Parathyroid adenoma (tissue), 2 donors: ENCODE data around the gene HLA-DPA1.
"Not testable (repeated sequence)": the region's sequence is repeated elsewhere in the genome, so short reads cannot be mapped to it uniquely, and the experiment has no call there.

Source experiments
- H2AFZ ChIP-seq: fragments of 300-600 bp; sonication (generic); one replicate; pipeline ENCODE4 v1.7.0; 2017; ENCODE audit warnings: antibody characterized with exemption, mild to moderate bottlenecking
- H3K27ac ChIP-seq: fragments of 300-600 bp; sonication (generic); one replicate; pipeline ENCODE4 v1.7.0; 2017
- H3K27me3 ChIP-seq: fragments of 300-600 bp; sonication (generic); one replicate; pipeline ENCODE4 v1.7.0; 2017; ENCODE audit warnings: low read length; ENCODE audit not compliant: control insufficient read depth, insufficient read depth
- H3K36me3 ChIP-seq: fragments of 300-600 bp; sonication (generic); one replicate; pipeline ENCODE4 v1.7.0; 2017; ENCODE audit warnings: low read length; ENCODE audit not compliant: control insufficient read depth, insufficient read depth
- H3K4me1 ChIP-seq: fragments of 300-600 bp; sonication (generic); one replicate; pipeline ENCODE4 v1.7.0; 2017; ENCODE audit warnings: control low read depth
- H3K4me2 ChIP-seq: fragments of 300-600 bp; sonication (generic); one replicate; pipeline ENCODE4 v1.7.0; 2017; ENCODE audit warnings: low read length
- H3K4me3 ChIP-seq: fragments of 300-600 bp; sonication (generic); one replicate; pipeline ENCODE4 v1.7.0; 2017; ENCODE audit warnings: low read depth, low read length
- H3K79me2 ChIP-seq: fragments of 300-600 bp; sonication (generic); one replicate; pipeline ENCODE4 v1.7.0; 2017; ENCODE audit warnings: control low read depth
- H3K9ac ChIP-seq: fragments of 300-600 bp; sonication (generic); one replicate; pipeline ENCODE4 v1.7.0; 2017; ENCODE audit warnings: mild to moderate bottlenecking
- H3K9me3 ChIP-seq: fragments of 300-600 bp; sonication (generic); one replicate; pipeline ENCODE4 v1.7.0; 2017; ENCODE audit warnings: low read length; ENCODE audit not compliant: control insufficient read depth
- CTCF ChIP-seq: fragments of 300-600 bp; sonication (generic); IDR thresholded peaks from one replicate; pipeline ENCODE4 v1.7.0; 2017; ENCODE audit warnings: antibody characterized with exemption, mild to moderate bottlenecking
- donor health status: primary hyperparathyroidism.

Gene HLA-DPA1

GRCh38 chr6:33104887-33105286 is 31.4 kb upstream of the HLA-DPA1 start:
- H3K36me3 ChIP-seq = no peaks in the 10 kb centered on the region
- H3K4me3 ChIP-seq = no peak overlapping the region
- no peak for TF ChIP-seq CTCF
- H3K27ac ChIP-seq = no peak overlapping the region
- no peaks in the 10 kb centered on the region for H3K27me3 ChIP-seq
- no peak overlapping the region for H2AFZ ChIP-seq
- no peaks in the 10 kb centered on the region for H3K9me3 ChIP-seq
- H3K9ac ChIP-seq = no peak overlapping the region
- no peaks in the 10 kb centered on the region for H3K4me1 ChIP-seq
- H3K4me2 ChIP-seq = no peak overlapping the region
- H3K79me2 ChIP-seq = no peaks in the 10 kb centered on the region

GRCh38 chr6:33103776-33104175 is 30.3 kb upstream of the HLA-DPA1 start:
- no peaks in the 10 kb centered on the region for H3K4me1 ChIP-seq
- no peak overlapping the region for H3K4me2 ChIP-seq
- H3K27me3 ChIP-seq = no peaks in the 10 kb centered on the region
- no peak overlapping the region for H3K4me3 ChIP-seq
- H3K9ac ChIP-seq = no peak overlapping the region
- no peaks in the 10 kb centered on the region for H3K79me2 ChIP-seq
- no peak overlapping the region for H2AFZ ChIP-seq
- no peak for TF ChIP-seq CTCF
- H3K36me3 ChIP-seq = no peaks in the 10 kb centered on the region
- H3K27ac ChIP-seq = no peak overlapping the region
- H3K9me3 ChIP-seq = no peaks in the 10 kb centered on the region

- H3K27ac ChIP-seq, H3K4me2 ChIP-seq, H3K27me3 ChIP-seq, H3K9me3 ChIP-seq, H3K4me1 ChIP-seq, H3K4me3 ChIP-seq, H3K79me2 ChIP-seq, H2AFZ ChIP-seq, H3K9ac ChIP-seq, H3K36me3 ChIP-seq: not testable (repeated sequence)
Observed at GRCh38 chr6:33101121-33101737, 27.8 kb upstream of the HLA-DPA1 start.

- TF ChIP-seq CTCF = no peak
- no peaks in the 10 kb centered on the region for H3K4me1 ChIP-seq
- H3K79me2 ChIP-seq = no peaks in the 10 kb centered on the region
- no peaks in the 10 kb centered on the region for H3K9me3 ChIP-seq
- no peak overlapping the region for H3K4me2 ChIP-seq
- H2AFZ ChIP-seq = no peak overlapping the region
- no peak overlapping the region for H3K27ac ChIP-seq
- H3K27me3 ChIP-seq = no peaks in the 10 kb centered on the region
- no peak overlapping the region for H3K9ac ChIP-seq
- no peak overlapping the region for H3K4me3 ChIP-seq
- no peaks in the 10 kb centered on the region for H3K36me3 ChIP-seq
Observed at GRCh38 chr6:33095681-33096080, 22.2 kb upstream of the HLA-DPA1 start.

- no peak for TF ChIP-seq CTCF
- no peak overlapping the region for H3K4me2 ChIP-seq
- no peaks in the 10 kb centered on the region for H3K27me3 ChIP-seq
- no peaks in the 10 kb centered on the region for H3K36me3 ChIP-seq
- no peaks in the 10 kb centered on the region for H3K4me1 ChIP-seq
- H3K9ac ChIP-seq = no peak overlapping the region
- H3K9me3 ChIP-seq = no peaks in the 10 kb centered on the region
- H3K27ac ChIP-seq = no peak overlapping the region
- no peak overlapping the region for H2AFZ ChIP-seq
- H3K79me2 ChIP-seq = no peaks in the 10 kb centered on the region
- no peak overlapping the region for H3K4me3 ChIP-seq
Observed at GRCh38 chr6:33093855-33094254, 20.4 kb upstream of the HLA-DPA1 start.
